ENCODE data around the gene NEFH.

DNA sequence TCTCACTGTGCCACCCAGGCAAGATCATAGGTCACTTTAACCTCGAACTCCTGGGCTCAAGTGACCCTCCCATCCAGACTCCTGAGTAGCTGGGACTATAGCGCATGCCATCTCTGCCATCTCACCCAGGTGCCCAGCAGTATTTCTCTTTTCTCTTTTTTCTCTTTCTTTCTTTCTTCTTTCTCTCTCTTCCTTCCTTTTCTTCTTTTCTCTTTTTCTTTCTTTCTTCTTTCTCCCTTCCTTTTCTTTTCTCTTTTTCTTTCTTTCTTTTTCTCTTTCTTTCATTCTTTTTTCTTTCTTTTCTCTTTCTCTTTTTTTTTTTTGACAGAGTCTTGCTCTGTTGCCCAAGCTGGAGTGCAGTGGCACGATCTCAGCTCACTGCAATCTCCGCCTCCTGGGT is 28.2 kb upstream of the NEFH start:
- TF ChIP-seq, protein P1, sequence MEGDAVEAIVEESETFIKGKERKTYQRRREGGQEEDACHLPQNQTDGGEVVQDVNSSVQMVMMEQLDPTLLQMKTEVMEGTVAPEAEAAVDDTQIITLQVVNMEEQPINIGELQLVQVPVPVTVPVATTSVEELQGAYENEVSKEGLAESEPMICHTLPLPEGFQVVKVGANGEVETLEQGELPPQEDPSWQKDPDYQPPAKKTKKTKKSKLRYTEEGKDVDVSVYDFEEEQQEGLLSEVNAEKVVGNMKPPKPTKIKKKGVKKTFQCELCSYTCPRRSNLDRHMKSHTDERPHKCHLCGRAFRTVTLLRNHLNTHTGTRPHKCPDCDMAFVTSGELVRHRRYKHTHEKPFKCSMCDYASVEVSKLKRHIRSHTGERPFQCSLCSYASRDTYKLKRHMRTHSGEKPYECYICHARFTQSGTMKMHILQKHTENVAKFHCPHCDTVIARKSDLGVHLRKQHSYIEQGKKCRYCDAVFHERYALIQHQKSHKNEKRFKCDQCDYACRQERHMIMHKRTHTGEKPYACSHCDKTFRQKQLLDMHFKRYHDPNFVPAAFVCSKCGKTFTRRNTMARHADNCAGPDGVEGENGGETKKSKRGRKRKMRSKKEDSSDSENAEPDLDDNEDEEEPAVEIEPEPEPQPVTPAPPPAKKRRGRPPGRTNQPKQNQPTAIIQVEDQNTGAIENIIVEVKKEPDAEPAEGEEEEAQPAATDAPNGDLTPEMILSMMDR (IDR thresholded peaks at IDR 0.05), result no peak
- no peak for TF ChIP-seq POLR2A (IDR thresholded peaks at IDR 0.05)
